GM23338 (cell line): ENCODE results near the gene AQP3. TPM values are rescaled to one million over a fixed set of nuclear protein-coding genes. Genes with fewer than 3 reads are reported as not detected.

Experiments
- ATAC-seq: fragments of 200-7000 bp; cut with Tn5 transposase; 3 replicates; pipeline ENCODE4 v1.9.1; 2020
- DNase-seq: peaks from one replicate; pipeline ENCODE4 v3.0.0-alpha.2; 2015; ENCODE audit warnings: low spot score
- H2AFZ ChIP-seq: fragments of 200-600 bp; sonication (generic); 2 replicates; pipeline ENCODE4 v1.8.0; 2016; ENCODE audit warnings: antibody characterized with exemption, mild to moderate bottlenecking, moderate library complexity
- H3F3A ChIP-seq: fragments of 200-600 bp; sonication (generic); replicated peaks from 2 replicates; pipeline ENCODE4 v1.8.0; 2017; ENCODE audit warnings: antibody characterized with exemption, mixed run types, low read depth
- H3K27ac ChIP-seq: fragments of 200-600 bp; sonication (generic); 2 replicates; pipeline ENCODE4 v1.6.1; 2016; ENCODE audit warnings: low read depth
- H3K27me3 ChIP-seq: fragments of 200-600 bp; sonication (generic); 2 replicates; pipeline ENCODE4 v1.8.0; 2016; ENCODE audit warnings: mild to moderate bottlenecking, mixed run types, moderate library complexity; ENCODE audit not compliant: insufficient read depth
- H3K36me3 ChIP-seq: fragments of 200-600 bp; sonication (generic); 2 replicates; pipeline ENCODE4 v1.8.0; 2016; ENCODE audit warnings: mild to moderate bottlenecking; ENCODE audit not compliant: insufficient read depth
- H3K4me1 ChIP-seq: fragments of 200-600 bp; sonication (generic); 2 replicates; pipeline ENCODE4 v1.8.0; 2016; ENCODE audit warnings: mild to moderate bottlenecking, moderate library complexity; ENCODE audit not compliant: insufficient read depth
- H3K4me2 ChIP-seq: fragments of 200-600 bp; sonication (generic); 2 replicates; pipeline ENCODE4 v1.7.1; 2017; ENCODE audit warnings: mixed run types
- H3K4me3 ChIP-seq: fragments of 200-600 bp; sonication (generic); 2 replicates; pipeline ENCODE4 v1.6.1; 2016; ENCODE audit warnings: mixed run types
- H3K79me2 ChIP-seq: fragments of 200-600 bp; sonication (generic); replicated peaks from 2 replicates; pipeline ENCODE4 v1.8.0; 2017; ENCODE audit warnings: mild to moderate bottlenecking; ENCODE audit not compliant: insufficient read depth
- H3K9me2 ChIP-seq: fragments of 200-600 bp; sonication (generic); 2 replicates; pipeline ENCODE4 v1.8.0; 2017; ENCODE audit not compliant: insufficient read depth
- H4K20me1 ChIP-seq: fragments of 200-600 bp; sonication (generic); replicated peaks from 2 replicates; pipeline ENCODE4 v1.8.0; 2017; ENCODE audit warnings: mild to moderate bottlenecking; ENCODE audit not compliant: insufficient read depth
- H3K27ac Mint-ChIP-seq: 2 replicates; pipeline ENCODE4 v1.8.0; 2020; ENCODE audit warnings: inconsistent platforms, mild to moderate bottlenecking, moderate library complexity, mixed read lengths
- H3K27me3 Mint-ChIP-seq: 3 replicates; pipeline ENCODE4 v1.8.0; 2022; ENCODE audit warnings: low read depth, mild to moderate bottlenecking, moderate library complexity, mixed read lengths, inconsistent platforms; ENCODE audit not compliant: insufficient read depth, poor library complexity
- H3K36me3 Mint-ChIP-seq: 3 replicates; pipeline ENCODE4 v1.8.0; 2021; ENCODE audit warnings: low read depth, mild to moderate bottlenecking, inconsistent platforms, moderate library complexity, mixed read lengths
- H3K4me1 Mint-ChIP-seq: 3 replicates; pipeline ENCODE4 v1.8.0; 2020; ENCODE audit warnings: mild to moderate bottlenecking, inconsistent platforms, mixed read lengths
- H3K4me3 Mint-ChIP-seq: 3 replicates; pipeline ENCODE4 v1.8.0; 2021; ENCODE audit warnings: moderate library complexity, mild to moderate bottlenecking, inconsistent platforms, mixed read lengths
- H3K9me3 Mint-ChIP-seq: 3 replicates; pipeline ENCODE4 v1.8.0; 2020; ENCODE audit warnings: moderate library complexity, mild to moderate bottlenecking, inconsistent platforms, mixed read lengths
- CREB1 ChIP-seq: fragments of 250-450 bp; sonication (Bioruptor Pico); IDR thresholded peaks from 2 replicates; pipeline ENCODE4 v1.5.0; 2020; ENCODE audit warnings: low read depth, mild to moderate bottlenecking, moderate library complexity
- CTCF ChIP-seq, 2 experiments: fragments of 200-600 bp in 1 of 2; sonication (generic) in 1 of 2; conservative IDR thresholded peaks; 2 replicates each; pipeline versions ENCODE4 v1.5.1 to v1.6.1; 2016 to 2017; ENCODE audit warnings: antibody characterized with exemption in 2 of 2, low read depth in 2 of 2, mild to moderate bottlenecking in 2 of 2, moderate library complexity in 1 of 2
- EZH2phosphoT487 ChIP-seq: fragments of 200-600 bp; sonication (generic); IDR thresholded peaks from one replicate; pipeline ENCODE4 v1.8.1; 2018; ENCODE audit warnings: antibody characterized with exemption; ENCODE audit not compliant: unreplicated experiment
- JUNB ChIP-seq: IDR thresholded peaks from one replicate; pipeline ENCODE4 v1.6.1; 2016; ENCODE audit warnings: antibody characterized with exemption; ENCODE audit not compliant: unreplicated experiment
- NANOG ChIP-seq: IDR thresholded peaks from 2 replicates; pipeline ENCODE4 v1.6.1; 2016; ENCODE audit warnings: antibody characterized with exemption, borderline replicate concordance
- POLR2AphosphoS5 ChIP-seq: IDR thresholded peaks from 2 replicates; pipeline ENCODE4 v1.6.1; 2016; ENCODE audit warnings: antibody characterized with exemption, low read depth
- REST ChIP-seq: IDR thresholded peaks from one replicate; pipeline ENCODE4 v1.6.1; 2018; ENCODE audit warnings: antibody characterized with exemption; ENCODE audit not compliant: unreplicated experiment
- STAT1 ChIP-seq: IDR thresholded peaks from one replicate; pipeline ENCODE4 v1.6.1; 2016; ENCODE audit warnings: antibody characterized with exemption; ENCODE audit not compliant: unreplicated experiment
- ZNF114 ChIP-seq: fragments of 250-450 bp; sonication (Bioruptor Pico); IDR thresholded peaks from 2 replicates; pipeline ENCODE4 v1.5.0; 2020; ENCODE audit warnings: mild to moderate bottlenecking, moderate library complexity
- polyA plus RNA-seq: library from polyadenylated mRNA; unstranded; fragments of >200 nt; fragmentation: Nextera tagmentation; extraction: Ambion mirVana; gene quantifications from 2 replicates; pipeline ENCODE4 v1.2.1, GENCODE V29; 2016
- total RNA-seq: library from RNA; depleted of rRNA; stranded (reverse); fragments of >200 nt; shearing (Covaris generic); gene quantifications from 2 replicates; pipeline ENCODE4 v1.2.3, GENCODE V29; 2014

AQP3 gene
- total and polyA plus RNA-seq, 2 experiments from 2014 or later = 1.4 to 3.5 TPM

- TF ChIP-seq REST = no peak
- TF ChIP-seq CTCF (conservative IDR thresholded peaks at IDR 0.05; ENCODE audit: low read depth in 2 of 2) = no peak
- TF ChIP-seq CREB1 (CRISPR knock-in tag) = no peak
- no peak for TF ChIP-seq POLR2AphosphoS5
- TF ChIP-seq STAT1 = no peak
- no peak for TF ChIP-seq ZNF114 (CRISPR knock-in tag)
- TF ChIP-seq EZH2phosphoT487 = no peak
- TF ChIP-seq JUNB = no peak
- no peak for TF ChIP-seq NANOG
Observed at GRCh38 chr9:33468215-33468730, 20.9 kb upstream of the AQP3 start (continued).

GRCh38 chr9:33467526-33467925 is 20.1 kb upstream of the AQP3 start:
- no peak overlapping the region for H3K4me2 ChIP-seq
- peaks cover under 1% of the 10 kb centered on the region; the same call in 1 of the 2 replicates for H3K4me1 ChIP-seq
- H3K79me2 ChIP-seq = peaks cover 13% of the 10 kb centered on the region
- no peak overlapping the region for H3K4me3 ChIP-seq
- 0 out of 2 replicates have a peak, but pooled peaks cover 3% of the 10 kb centered on the region for H3F3A ChIP-seq
- no peak overlapping the region for H3K27ac ChIP-seq
- no peak overlapping the region for H2AFZ ChIP-seq
- DNase-seq (no peak), ATAC-seq (no peak)
- Mint-ChIP-seq H3K27ac (no peak overlapping the region), H3K36me3 (peaks cover 91% of the 10 kb centered on the region), H3K4me3 (no peak overlapping the region), H3K27me3 (peaks cover 11% of the 10 kb centered on the region), H3K9me3 (no peaks in the 10 kb centered on the region), H3K4me1 (peaks cover 3% of the 10 kb centered on the region; the same call in 1 of the 3 replicates)
- no peaks in the 10 kb centered on the region for H3K9me2 ChIP-seq
- H3K36me3 ChIP-seq = peaks cover 20% of the 10 kb centered on the region
- H4K20me1 ChIP-seq = no peaks in the 10 kb centered on the region
- no peaks in the 10 kb centered on the region for H3K27me3 ChIP-seq
- TF ChIP-seq NANOG (no peak), EZH2phosphoT487 (no peak), REST (no peak), STAT1 (no peak), JUNB (no peak)
